Stomach (tissue), 4 donors: ENCODE results near the gene CITED4.

Source experiments
- POLR2A ChIP-seq, 4 donors: fragments of 450-650 bp; IDR thresholded peaks; one replicate each; pipeline ENCODE4 v1.6.1; 2016; ENCODE audit warnings: antibody characterized with exemption in 4 of 4, control low read depth in 2 of 4, mild to moderate bottlenecking in 1 of 4, moderate library complexity in 1 of 4
- TF ChIP-seq, protein P1 (sequence below), 7 experiments: fragments of 450-650 bp in 4 of 7; fragments of 200-600 bp in 3 of 7; sonication (generic) in 3 of 7; IDR thresholded peaks; one replicate each; pipeline ENCODE4 v1.5.1; 2016 to 2019; ENCODE audit warnings: antibody characterized with exemption in 7 of 7, control low read depth in 2 of 7, mild to moderate bottlenecking in 1 of 7

DNA sequence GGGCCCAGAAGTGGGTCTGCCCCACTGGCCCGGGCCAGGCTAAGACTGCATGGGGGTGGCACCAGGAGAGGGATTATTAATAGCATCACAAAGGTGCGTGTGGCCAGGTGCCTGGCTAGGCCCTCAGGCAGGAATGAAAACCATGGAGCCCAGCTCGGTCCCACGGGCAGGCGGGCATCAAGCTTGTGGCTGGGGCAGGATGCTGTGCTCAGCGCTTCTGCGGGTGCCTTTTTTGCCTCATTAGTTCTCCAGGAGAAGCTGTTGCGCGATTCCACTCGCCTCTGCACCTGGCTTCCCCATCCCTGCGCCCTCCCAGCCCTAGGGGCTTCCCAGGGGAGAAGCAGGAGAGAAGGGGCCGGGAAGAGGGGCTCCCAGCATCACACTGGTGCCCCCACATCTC, 39.3 kb downstream of the CITED4 start:
- no peak for TF ChIP-seq POLR2A (IDR thresholded peaks at IDR 0.05)
- TF ChIP-seq, protein P1, sequence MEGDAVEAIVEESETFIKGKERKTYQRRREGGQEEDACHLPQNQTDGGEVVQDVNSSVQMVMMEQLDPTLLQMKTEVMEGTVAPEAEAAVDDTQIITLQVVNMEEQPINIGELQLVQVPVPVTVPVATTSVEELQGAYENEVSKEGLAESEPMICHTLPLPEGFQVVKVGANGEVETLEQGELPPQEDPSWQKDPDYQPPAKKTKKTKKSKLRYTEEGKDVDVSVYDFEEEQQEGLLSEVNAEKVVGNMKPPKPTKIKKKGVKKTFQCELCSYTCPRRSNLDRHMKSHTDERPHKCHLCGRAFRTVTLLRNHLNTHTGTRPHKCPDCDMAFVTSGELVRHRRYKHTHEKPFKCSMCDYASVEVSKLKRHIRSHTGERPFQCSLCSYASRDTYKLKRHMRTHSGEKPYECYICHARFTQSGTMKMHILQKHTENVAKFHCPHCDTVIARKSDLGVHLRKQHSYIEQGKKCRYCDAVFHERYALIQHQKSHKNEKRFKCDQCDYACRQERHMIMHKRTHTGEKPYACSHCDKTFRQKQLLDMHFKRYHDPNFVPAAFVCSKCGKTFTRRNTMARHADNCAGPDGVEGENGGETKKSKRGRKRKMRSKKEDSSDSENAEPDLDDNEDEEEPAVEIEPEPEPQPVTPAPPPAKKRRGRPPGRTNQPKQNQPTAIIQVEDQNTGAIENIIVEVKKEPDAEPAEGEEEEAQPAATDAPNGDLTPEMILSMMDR (IDR thresholded peaks at IDR 0.05): no peak
